Activated CD8-positive, alpha-beta T cell treated with anti-CD3 and anti-CD28 coated beads for 36 hours (primary cell): Measurements from ENCODE around the gene CASKIN2. TPM values are rescaled to one million over a fixed set of nuclear protein-coding genes. Genes with fewer than 3 reads are reported as not detected.

Experiments
- ATAC-seq: fragments of 200-7000 bp; cut with Tn5 transposase; one replicate; pipeline ENCODE4 v1.10.0; 2021; ENCODE audit warnings: mild to moderate bottlenecking, moderate library complexity
- CTCF ChIA-PET: fragments of 350-600 bp; sonication (Branson Sonifier 250); formaldehyde crosslinking; loops from one replicate; lab custom pipeline; 2021; ENCODE audit warnings: antibody characterized with exemption; lab: Charles Lee
- POLR2A ChIA-PET: fragments of 350-600 bp; sonication (Branson Sonifier 250); formaldehyde crosslinking; loops from one replicate; lab custom pipeline; 2021; ENCODE audit warnings: antibody characterized with exemption; lab: Charles Lee
- DNase-seq: peaks from one replicate; pipeline ENCODE4 v3.0.0-alpha.2; 2020
- H3K27ac Mint-ChIP-seq: one replicate; pipeline ENCODE4 v1.8.0; 2021; ENCODE audit warnings: mild to moderate bottlenecking, mixed read lengths
- H3K27me3 Mint-ChIP-seq: one replicate; pipeline ENCODE4 v1.8.0; 2021; ENCODE audit warnings: mixed read lengths
- H3K36me3 Mint-ChIP-seq: one replicate; pipeline ENCODE4 v1.8.0; 2021; ENCODE audit warnings: low read depth, mixed read lengths
- H3K4me1 Mint-ChIP-seq: one replicate; pipeline ENCODE4 v1.8.0; 2021; ENCODE audit warnings: low read depth, mixed read lengths
- H3K4me3 Mint-ChIP-seq: one replicate; pipeline ENCODE4 v1.8.0; 2021; ENCODE audit warnings: mild to moderate bottlenecking, moderate library complexity, mixed read lengths
- H3K9me3 Mint-ChIP-seq: one replicate; pipeline ENCODE4 v1.8.0; 2021; ENCODE audit warnings: mixed read lengths
- CTCF ChIP-seq: fragments of 200-600 bp; IDR thresholded peaks from one replicate; pipeline ENCODE4 v1.8.0; 2022; ENCODE audit warnings: antibody characterized with exemption, mild to moderate bottlenecking
- intact Hi-C: fragments of 100-400 bp; cut with micrococcal nuclease; formaldehyde crosslinking; loops from one replicate; pipeline ENCODE4 v1.10.0; 2022
- total RNA-seq, 2 experiments: library from RNA; stranded (reverse); gene quantifications; one replicate each; pipeline ENCODE4 v1.2.3, GENCODE V29; 2021

The CASKIN2 gene, protein sequence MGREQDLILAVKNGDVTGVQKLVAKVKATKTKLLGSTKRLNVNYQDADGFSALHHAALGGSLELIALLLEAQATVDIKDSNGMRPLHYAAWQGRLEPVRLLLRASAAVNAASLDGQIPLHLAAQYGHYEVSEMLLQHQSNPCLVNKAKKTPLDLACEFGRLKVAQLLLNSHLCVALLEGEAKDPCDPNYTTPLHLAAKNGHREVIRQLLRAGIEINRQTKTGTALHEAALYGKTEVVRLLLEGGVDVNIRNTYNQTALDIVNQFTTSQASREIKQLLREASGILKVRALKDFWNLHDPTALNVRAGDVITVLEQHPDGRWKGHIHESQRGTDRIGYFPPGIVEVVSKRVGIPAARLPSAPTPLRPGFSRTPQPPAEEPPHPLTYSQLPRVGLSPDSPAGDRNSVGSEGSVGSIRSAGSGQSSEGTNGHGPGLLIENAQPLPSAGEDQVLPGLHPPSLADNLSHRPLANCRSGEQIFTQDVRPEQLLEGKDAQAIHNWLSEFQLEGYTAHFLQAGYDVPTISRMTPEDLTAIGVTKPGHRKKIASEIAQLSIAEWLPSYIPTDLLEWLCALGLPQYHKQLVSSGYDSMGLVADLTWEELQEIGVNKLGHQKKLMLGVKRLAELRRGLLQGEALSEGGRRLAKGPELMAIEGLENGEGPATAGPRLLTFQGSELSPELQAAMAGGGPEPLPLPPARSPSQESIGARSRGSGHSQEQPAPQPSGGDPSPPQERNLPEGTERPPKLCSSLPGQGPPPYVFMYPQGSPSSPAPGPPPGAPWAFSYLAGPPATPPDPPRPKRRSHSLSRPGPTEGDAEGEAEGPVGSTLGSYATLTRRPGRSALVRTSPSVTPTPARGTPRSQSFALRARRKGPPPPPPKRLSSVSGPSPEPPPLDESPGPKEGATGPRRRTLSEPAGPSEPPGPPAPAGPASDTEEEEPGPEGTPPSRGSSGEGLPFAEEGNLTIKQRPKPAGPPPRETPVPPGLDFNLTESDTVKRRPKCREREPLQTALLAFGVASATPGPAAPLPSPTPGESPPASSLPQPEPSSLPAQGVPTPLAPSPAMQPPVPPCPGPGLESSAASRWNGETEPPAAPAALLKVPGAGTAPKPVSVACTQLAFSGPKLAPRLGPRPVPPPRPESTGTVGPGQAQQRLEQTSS (N-terminal part only)
- 1 to 10 TPM; 2.2 to 2.5 TPM for total RNA-seq

DNA sequence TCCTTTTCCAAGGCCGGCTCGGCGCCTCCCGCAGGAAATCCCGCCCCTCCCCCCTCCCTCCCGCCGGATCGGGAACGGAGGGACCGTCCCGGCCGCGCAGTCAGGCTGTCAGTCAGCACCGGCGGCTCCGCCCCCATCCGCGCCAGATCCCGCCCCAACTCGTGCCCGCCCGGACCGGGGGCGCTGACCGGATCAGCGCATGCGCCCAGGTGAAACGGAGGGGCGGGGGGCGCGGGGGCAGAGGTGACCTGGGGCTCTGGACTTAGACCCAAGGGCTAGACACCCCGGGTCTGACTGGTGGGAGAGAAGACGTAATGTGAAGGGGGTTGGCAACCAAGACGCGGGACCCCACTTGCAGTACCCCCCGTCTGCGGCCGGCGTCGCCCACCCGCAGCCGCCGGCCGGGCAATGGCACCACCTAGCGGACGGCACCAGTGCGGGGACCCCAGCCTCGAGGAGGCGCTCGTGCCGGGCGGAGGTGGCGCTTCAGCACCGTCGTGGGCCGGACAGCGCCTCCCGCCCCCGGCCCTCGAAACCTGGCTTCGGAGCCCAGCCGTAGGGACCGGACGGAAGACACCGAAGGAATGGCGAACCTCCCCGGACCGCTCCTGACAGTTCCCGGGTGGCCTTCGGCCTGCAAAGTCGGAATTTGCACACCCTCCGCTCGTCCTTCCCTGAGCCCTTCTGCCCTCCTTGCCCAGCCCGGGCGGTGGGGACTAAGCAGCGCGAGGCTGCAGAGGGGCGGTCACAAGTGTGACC is at the start of gene CASKIN2:
TSS of gene CASKIN2 (minus strand) at position 42 of the 759 bp plus-strand sequence. CDS start 1,733 bp downstream, outside the sequence.
- no peak within 1 kb of the TSS for H3K27ac Mint-ChIP-seq
- H3K9me3 Mint-ChIP-seq = no peaks in the 10 kb centered on the region
- peak; percentile 89 for DNase-seq
- intact Hi-C loops = loop anchor here (5.0 kb wide), 1 partner anchor 88 kb away; no protein-coding TSS in a partner anchor
- peak; percentile 98 for TF ChIP-seq CTCF
- POLR2A ChIA-PET = interaction anchor here (0.6 to 2.1 kb wide), 11 partner anchors 9 to 1573 kb away, joined by 3 to 12 read pairs (median 4); partner anchors contain the start of genes GGA3, LLGL2, MIF4GD and MRPS7
- peak; percentile 71 for ATAC-seq
- peak within 1 kb of the TSS; percentile 74 for H3K4me3 Mint-ChIP-seq
- peaks cover 28% of the 10 kb centered on the region for H3K4me1 Mint-ChIP-seq
- no peaks in the 10 kb centered on the region for H3K27me3 Mint-ChIP-seq
- CTCF ChIA-PET = interaction anchor here (1.0 to 4.3 kb wide), 13 partner anchors 10 to 254 kb away, joined by 3 to 25 read pairs (median 4); partner anchors contain the start of genes GGA3, LLGL2, MIF4GD and MRPS7
- H3K36me3 Mint-ChIP-seq = peaks cover 23% of the 10 kb centered on the region

GRCh38 chr17:75565066-75565465 is 49.7 kb upstream of the CASKIN2 start:
- H3K4me1 Mint-ChIP-seq = no peaks in the 10 kb centered on the region
- no peak overlapping the region for H3K27ac Mint-ChIP-seq
- ChIA-PET POLR2A (no interaction called here), CTCF (interaction anchor here (1.1 to 2.3 kb wide), 2 partner anchors 36 to 61 kb away, joined by 3 to 6 read pairs; no protein-coding TSS in a partner anchor)
- no peak overlapping the region for H3K4me3 Mint-ChIP-seq
- no peak for DNase-seq
- ATAC-seq = no peak
- H3K36me3 Mint-ChIP-seq = no peaks in the 10 kb centered on the region
- H3K9me3 Mint-ChIP-seq = no peaks in the 10 kb centered on the region
- no peak for TF ChIP-seq CTCF
- intact Hi-C loops = no loop called here
- H3K27me3 Mint-ChIP-seq = no peaks in the 10 kb centered on the region

DNA sequence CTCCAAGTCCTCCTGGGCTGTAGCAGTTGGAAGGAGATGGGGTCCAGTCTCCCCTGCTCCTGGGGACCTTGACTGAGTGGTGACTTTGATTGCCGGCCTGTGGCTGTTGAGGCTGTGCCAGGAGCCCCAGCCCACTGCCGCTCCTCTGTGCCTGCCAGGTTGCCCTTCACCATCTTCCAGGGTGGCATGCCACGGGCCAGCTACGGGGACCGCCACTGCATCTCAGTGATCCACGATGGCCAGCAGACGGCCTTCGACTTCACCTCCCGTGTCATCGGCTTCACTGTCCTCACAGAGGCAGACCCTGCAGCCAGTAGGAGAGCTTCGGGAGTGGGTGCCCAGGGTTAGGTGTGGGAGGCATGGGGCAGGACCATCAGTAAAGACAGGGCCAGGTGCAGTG is 48.9 kb upstream of the CASKIN2 start:
- ATAC-seq = no peak
- ChIA-PET POLR2A (no interaction called here), CTCF (interaction anchor here (1.1 kb wide), 1 partner anchor 62 kb away, joined by 3 read pairs; no protein-coding TSS in a partner anchor)
- Mint-ChIP-seq H3K27me3 (no peaks in the 10 kb centered on the region), H3K4me3 (no peak overlapping the region), H3K4me1 (no peaks in the 10 kb centered on the region), H3K27ac (no peak overlapping the region), H3K9me3 (no peaks in the 10 kb centered on the region), H3K36me3 (no peaks in the 10 kb centered on the region)
- DNase-seq = no peak
- TF ChIP-seq CTCF = no peak
- intact Hi-C loops = no loop called here

GRCh38 chr17:75563063-75563758 is 47.9 kb upstream of the CASKIN2 start:
- H3K36me3 Mint-ChIP-seq = no peaks in the 10 kb centered on the region

More at GRCh38 chr17:75563063-75563758, 47.9 kb upstream of the CASKIN2 start:
- no peak for ATAC-seq
- Mint-ChIP-seq H3K4me3 (no peak overlapping the region), H3K4me1 (no peaks in the 10 kb centered on the region), H3K27ac (no peak overlapping the region), H3K9me3 (no peaks in the 10 kb centered on the region), H3K27me3 (no peaks in the 10 kb centered on the region)
- no peak for TF ChIP-seq CTCF
- DNase-seq = no peak
- intact Hi-C loops = no loop called here
- POLR2A ChIA-PET = no interaction called here
- CTCF ChIA-PET = no interaction called here
